GM12878 (cell line): ENCODE data around the gene SPDYE4. TPM values are rescaled to one million over a fixed set of nuclear protein-coding genes. Genes with fewer than 3 reads are reported as not detected.
"Not testable (repeated sequence)": the region's sequence is repeated elsewhere in the genome, so short reads cannot be mapped to it uniquely, and the experiment has no call there.

Experiments
- ATAC-seq: fragments of 200-7000 bp; cut with Tn5 transposase; 3 replicates; pipeline ENCODE4 v1.9.1; 2020; ENCODE audit warnings: mild to moderate bottlenecking, moderate library complexity
- BruUV-seq: library from RNA; stranded (reverse); fragments of 400-500 nt; replicated peaks from 2 replicates; lab custom pipeline; 2021; lab: Mats Ljungman, UMichigan
- CTCF ChIA-PET: fragments of 300-600 bp; sonication (Branson Sonifier 250); formaldehyde crosslinking; extraction: SDS; loops from one replicate; lab custom pipeline; 2021; ENCODE audit warnings: inconsistent platforms; lab: Yijun Ruan, JAX
- POLR2A ChIA-PET: fragments of 350-600 bp; formaldehyde crosslinking; extraction: SDS; loops from one replicate; lab custom pipeline; 2021; ENCODE audit warnings: inconsistent platforms; lab: Charles Lee
- RAD21 ChIA-PET: fragments of 300-600 bp; sonication (Branson Sonifier 250); formaldehyde crosslinking; loops from one replicate; lab custom pipeline; 2023; ENCODE audit warnings: antibody characterized with exemption; ENCODE audit not compliant: unreplicated experiment; lab: Charles Lee
- SMC1A ChIA-PET: fragments of 300-600 bp; sonication (Branson Sonifier 250); formaldehyde crosslinking; loops from one replicate; lab custom pipeline; 2023; ENCODE audit not compliant: unreplicated experiment, uncharacterized antibody; lab: Charles Lee
- DNase-seq: peaks from one replicate; pipeline ENCODE4 v3.0.0-alpha.2; 2011; ENCODE audit warnings: low read depth, low spot score
- FAIRE-seq: peaks from 3 replicates; lab custom pipeline; 2011; peaks lifted over from hg19 to GRCh38; lab: Jason Lieb, UNC
- H2AFZ ChIP-seq: 2 replicates; pipeline ENCODE4 v1.6.0; 2011; ENCODE audit warnings: low read depth, low read length, control low read depth; ENCODE audit not compliant: control insufficient read depth
- H3K27ac ChIP-seq: 2 replicates; pipeline ENCODE4 v1.5.1; 2011; ENCODE audit warnings: control low read depth; ENCODE audit not compliant: control insufficient read depth, insufficient read depth
- H3K27me3 ChIP-seq, 2 experiments: replicated peaks in 1 of 2; 2 replicates each; pipeline versions ENCODE4 v1.6.0 to v1.6.1; 2011; ENCODE audit warnings: low read length in 1 of 2; ENCODE audit not compliant: control insufficient read depth in 2 of 2, insufficient read depth in 2 of 2
- H3K36me3 ChIP-seq, 2 experiments: 2 replicates each; pipeline ENCODE4 v1.5.1; 2011; ENCODE audit warnings: low read length in 1 of 2; ENCODE audit not compliant: control insufficient read depth in 2 of 2, insufficient read depth in 2 of 2
- H3K4me1 ChIP-seq: 2 replicates; pipeline ENCODE4 v1.6.1; 2011; ENCODE audit warnings: mild to moderate bottlenecking, low read length, moderate library complexity, mixed read lengths; ENCODE audit not compliant: control insufficient read depth, insufficient read depth
- H3K4me2 ChIP-seq: 2 replicates; pipeline ENCODE4 v1.6.0; 2011; ENCODE audit warnings: control low read depth; ENCODE audit not compliant: control insufficient read depth, insufficient read depth
- H3K4me3 ChIP-seq: fragments of 200-600 bp; sonication (generic); 2 replicates; pipeline ENCODE4 v1.5.1; 2016
- H3K79me2 ChIP-seq: 2 replicates; pipeline ENCODE4 v1.6.0; 2011; ENCODE audit warnings: low read length; ENCODE audit not compliant: control insufficient read depth, insufficient read depth
- H3K9ac ChIP-seq: 2 replicates; pipeline ENCODE4 v1.8.0; 2011; ENCODE audit warnings: low read length, control low read depth, mixed read lengths; ENCODE audit not compliant: control insufficient read depth, insufficient read depth
- H3K9me3 ChIP-seq: replicated peaks from 3 replicates; pipeline ENCODE4 v1.5.1; 2011; ENCODE audit warnings: mild to moderate bottlenecking, low read length; ENCODE audit not compliant: control insufficient read depth, insufficient read depth
- H4K20me1 ChIP-seq: 2 replicates; pipeline ENCODE4 v1.6.0; 2011; ENCODE audit not compliant: control insufficient read depth, insufficient read depth
- SUZ12 ChIP-seq: fragments of 200-600 bp; sonication (generic); IDR thresholded peaks from one replicate; pipeline ENCODE4 v1.6.1; 2018; ENCODE audit warnings: antibody characterized with exemption, mild to moderate bottlenecking; ENCODE audit not compliant: unreplicated experiment
- WRNIP1 ChIP-seq: IDR thresholded peaks from 2 replicates; pipeline ENCODE4 v1.6.1; 2011; ENCODE audit warnings: low read depth, low read length, improper control_type of control experiment, borderline replicate concordance
- WGBS: methylation state at CpG from one replicate; pipeline ENCODE4 v1.1.6; 2016; ENCODE audit warnings: low lambda C conversion rate; ENCODE audit not compliant: insufficient replicate concordance, insufficient coverage; ENCODE audit errors: missing lambda C conversion rate; 5-methylcytosine and 5-hydroxymethylcytosine counted together
- in situ Hi-C: fragments of 300-500 bp; cut with MboI; formaldehyde crosslinking; loops from 9 replicates; pipeline ENCODE4 v1.14.3; 2018; ENCODE audit warnings: mixed read lengths
- intact Hi-C: fragments of 100-400 bp; cut with micrococcal nuclease; formaldehyde crosslinking; loops from one replicate; pipeline ENCODE4 v1.14.2; 2022; ENCODE audit not compliant: unreplicated experiment
- polyA plus RNA-seq, 11 experiments: library from polyadenylated mRNA; depleted of rRNA in 4 of 11; unstranded in 6 of 11; stranded (reverse) in 5 of 11; fragments of >200 nt; fragmentation: Nextera tagmentation in 4 of 11; fragmentation: Illumina TruSeq in 1 of 11; extraction: Ambion mirVana in 4 of 11; extraction: Trizol in 1 of 11; gene quantifications; 1 replicate in 1 of 11; 2 replicates in 10 of 11; pipeline versions ENCODE4 v1.2.1 to v1.2.3, GENCODE V29; 2011 to 2016; ENCODE audit warnings: inconsistent platforms in 2 of 11, missing spikeins in 2 of 11, low read depth in 1 of 11
- total RNA-seq, 4 experiments: library from RNA; depleted of rRNA in 3 of 4; stranded (reverse); fragments of >200 nt in 3 of 4; fragmentation: Illumina TruSeq in 1 of 4; extraction: Trizol in 1 of 4; gene quantifications; 2 replicates each; pipeline versions ENCODE4 v1.2.1 to v1.2.3, GENCODE V29; 2013 to 2021

The SPDYE4 gene
- total and polyA plus RNA-seq, 10 of the 15 experiments (the other 5 are each of a cell fraction or from before 2014, with no cell fraction given): 0.07 to 0.18 TPM; not detected in 8

DNA sequence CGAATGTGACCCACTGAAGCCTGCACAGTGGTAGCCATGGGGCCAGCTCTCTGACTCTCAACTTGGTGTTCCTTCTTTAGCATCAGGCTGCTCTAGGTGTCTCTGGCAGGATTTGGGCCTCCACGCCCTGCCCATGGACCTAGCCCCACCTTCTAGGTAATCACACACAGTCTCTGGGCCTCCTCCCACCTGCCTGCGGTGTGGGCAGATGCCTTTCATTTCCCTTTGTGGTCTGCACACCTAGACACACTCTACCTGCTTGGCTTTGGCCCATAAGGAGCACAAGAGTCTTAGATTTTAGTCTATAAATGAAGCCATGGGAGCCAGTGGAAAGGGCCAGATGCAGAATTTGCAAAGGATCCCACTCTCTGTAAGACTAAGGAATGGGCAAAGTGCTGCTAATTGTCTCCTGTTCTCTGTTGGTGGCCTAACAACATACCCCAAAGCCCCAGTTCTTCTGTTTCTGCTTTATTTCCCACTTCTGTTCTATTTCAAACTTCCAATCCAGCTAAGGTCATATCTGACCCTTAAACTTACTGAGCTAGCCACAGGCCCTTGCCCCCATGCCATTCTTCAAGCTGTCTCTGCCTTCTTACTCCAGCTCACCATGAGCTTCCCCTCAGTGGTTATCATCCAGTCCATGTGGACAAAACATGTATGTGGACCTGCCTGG lies 48.0 kb upstream of the SPDYE4 start (continued):
- no peak for TF ChIP-seq SUZ12
- TF ChIP-seq WRNIP1: 0 out of 2 replicates have a peak, but pooled peaks have one; percentile 24

DNA sequence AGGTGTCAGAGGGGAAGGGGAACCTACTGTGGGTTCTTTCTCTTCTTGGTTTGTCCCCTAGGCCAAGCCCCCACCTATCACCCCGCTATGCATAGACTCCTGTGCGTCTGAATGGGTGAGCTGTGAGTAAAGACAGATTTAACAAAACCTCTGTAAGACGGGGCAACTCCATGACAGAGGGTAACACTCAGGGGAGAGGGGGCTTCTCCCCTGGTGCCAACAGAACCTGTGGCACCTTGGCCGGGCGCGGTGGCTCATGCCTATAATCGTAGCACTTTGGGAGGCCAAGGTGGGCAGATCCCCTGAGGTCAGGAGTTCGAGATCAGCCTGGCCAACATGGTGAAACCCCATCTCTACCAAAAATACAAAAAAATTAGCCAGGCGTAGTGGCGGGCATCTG lies 47.0 kb upstream of the SPDYE4 start:
- H3K9ac ChIP-seq, FAIRE-seq, H2AFZ ChIP-seq, H3K4me3 ChIP-seq, H4K20me1 ChIP-seq, BruUV-seq, ATAC-seq, H3K27me3 ChIP-seq, H3K79me2 ChIP-seq, DNase-seq, H3K4me2 ChIP-seq, in situ Hi-C loops: not testable (repeated sequence)
- POLR2A ChIA-PET: interaction anchor here (0.7 to 4.5 kb wide), 5 partner anchors 43 to 664 kb away, joined by 3 to 35 read pairs (median 11); no protein-coding TSS in a partner anchor
- CTCF ChIA-PET: interaction anchor here (0.7 to 1.2 kb wide), 3 partner anchors 19 to 193 kb away, joined by 3 to 5 read pairs (median 3); no protein-coding TSS in a partner anchor
- Histone ChIP-seq H3K9me3 (peaks cover 16% of the 10 kb centered on the region; the same call in 2 of the 3 replicates), H3K27ac (peak overlapping the region; percentile 37), H3K4me1 (peaks cover 43% of the 10 kb centered on the region), H3K36me3 (peaks cover 40 to 69% of the 10 kb centered on the region in 2 experiments)
- RAD21 ChIA-PET: interaction anchor here (1.4 to 4.6 kb wide), 5 partner anchors 52 to 156 kb away, joined by 3 to 33 read pairs (median 13); partner anchors contain the start of gene PIK3R6
- intact Hi-C loops: loop anchor here (5.0 to 10.0 kb wide), 2 partner anchors 87 to 189 kb away; no protein-coding TSS in a partner anchor
- WGBS: 100% methylated on average over 10 of the region's 10 CpGs
- SMC1A ChIA-PET: interaction anchor here (0.8 to 3.8 kb wide), 10 partner anchors 11 to 193 kb away, joined by 3 to 26 read pairs (median 14); no protein-coding TSS in a partner anchor
